Activated CD4-positive, CD25-positive, alpha-beta regulatory T cell treated with anti-CD3 and anti-CD28 coated beads, Interleukin-2, amount 50 U/mL, for 24 hours (primary cell): ENCODE measurements around the gene SSBP1.
"Not testable (repeated sequence)": the region's sequence is repeated elsewhere in the genome, so short reads cannot be mapped to it uniquely, and the experiment has no call there.

Source experiments
- ATAC-seq, 2 donors: fragments of 150-1000 bp; cut with Tn5 transposase; one replicate each; pipeline ENCODE4 v1.10.0; 2021; ENCODE audit warnings: mild to moderate bottlenecking in 1 of 2, moderate library complexity in 1 of 2

Gene SSBP1

GRCh38 chr7:141709749-141710148 is 28.4 kb upstream of the SSBP1 start:
- no peak for ATAC-seq

- ATAC-seq, result no peak
Measured at GRCh38 chr7:141710301-141710700, 27.9 kb upstream of the SSBP1 start.

GRCh38 chr7:141712603-141713255 is 25.4 kb upstream of the SSBP1 start:
- ATAC-seq, result no peak

GRCh38 chr7:141713890-141714289 is 24.3 kb upstream of the SSBP1 start:
- ATAC-seq, result no peak

GRCh38 chr7:141714571-141714970 is 23.6 kb upstream of the SSBP1 start:
- ATAC-seq, result no peak

GRCh38 chr7:141715018-141715417 is 23.1 kb upstream of the SSBP1 start:
- ATAC-seq, result no peak

GRCh38 chr7:141715794-141716689 is 22.1 kb upstream of the SSBP1 start:
- no peak for ATAC-seq

- no peak for ATAC-seq
Measured at GRCh38 chr7:141717450-141717849, 20.7 kb upstream of the SSBP1 start.

- ATAC-seq, result no peak
Measured at GRCh38 chr7:141722529-141722928, 15.6 kb upstream of the SSBP1 start.

- no peak for ATAC-seq
Measured at GRCh38 chr7:141729020-141729419, 9.1 kb upstream of the SSBP1 start.

- no peak for ATAC-seq
Measured at GRCh38 chr7:141731476-141732149, 6.5 kb upstream of the SSBP1 start.

GRCh38 chr7:141737118-141737835 is 881 bp upstream of the SSBP1 start:
- no peak for ATAC-seq

- peak in 1 of 2 donors; percentile 50 for ATAC-seq
Measured at GRCh38 chr7:141738592-141739013, 445 bp downstream of the SSBP1 start.

- ATAC-seq, result no peak
Measured at GRCh38 chr7:141739250-141739649, 1.1 kb downstream of the SSBP1 start.

GRCh38 chr7:141742229-141742628 is 4.1 kb downstream of the SSBP1 start:
- no peak for ATAC-seq

GRCh38 chr7:141744131-141744530 is 6.0 kb downstream of the SSBP1 start:
- no peak for ATAC-seq

- ATAC-seq, result no peak
Measured at GRCh38 chr7:141748396-141748795, 10.2 kb downstream of the SSBP1 start.

GRCh38 chr7:141751904-141752303 is 13.7 kb downstream of the SSBP1 start:
- ATAC-seq, result not testable (repeated sequence)

GRCh38 chr7:141752634-141753033 is 14.5 kb downstream of the SSBP1 start:
- no peak for ATAC-seq

GRCh38 chr7:141754939-141755338 is 16.8 kb downstream of the SSBP1 start:
- ATAC-seq, result no peak

- ATAC-seq, result no peak
Measured at GRCh38 chr7:141763797-141764196, 25.6 kb downstream of the SSBP1 start, which contains the start of gene TAS2R3. Gene TAS2R3 (plus strand): TSS chr7:141764097. CDS start chr7:141764159, 62 bp downstream.

GRCh38 chr7:141770083-141770583 is 32.0 kb downstream of the SSBP1 start:
- ATAC-seq, result not testable (repeated sequence)
